HG02943 (cell line): Measurements from ENCODE around the gene CHSY1.
"Not testable (repeated sequence)": the region's sequence is repeated elsewhere in the genome, so short reads cannot be mapped to it uniquely, and the experiment has no call there.

ENCODE experiments used
- ATAC-seq: cut with Tn5 transposase; IDR thresholded peaks from one replicate; pipeline ENCODE4 v1.9.1; 2021; ENCODE audit warnings: mild to moderate bottlenecking, low read depth, moderate library complexity; ENCODE audit not compliant: unreplicated experiment

Gene CHSY1

DNA sequence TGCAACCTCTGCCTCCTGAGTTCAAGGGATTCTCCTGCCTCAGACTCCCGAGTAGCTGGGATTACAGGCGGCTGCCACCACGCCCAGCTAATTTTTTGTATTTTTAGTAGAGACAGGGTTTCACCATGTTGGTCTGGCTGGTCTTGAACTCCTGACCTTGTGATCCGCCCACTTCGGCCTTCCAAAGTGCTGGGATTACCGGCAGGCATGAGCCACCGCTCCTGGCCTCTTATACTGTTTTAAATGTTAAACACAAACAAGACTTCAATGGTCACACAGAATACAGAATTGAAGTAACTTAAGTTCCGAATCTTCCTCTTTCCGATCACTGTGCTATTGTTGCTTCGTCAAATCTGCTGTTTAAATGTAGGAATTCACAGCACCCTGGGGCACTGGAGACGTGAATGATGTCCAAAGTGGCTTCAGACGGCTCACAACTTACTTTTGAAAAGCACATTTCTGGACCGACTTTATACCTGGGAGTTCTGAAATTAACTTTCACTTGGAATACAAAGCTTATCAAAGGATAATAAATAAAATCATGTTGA is 125.9 kb downstream of the CHSY1 start:
- ATAC-seq: not testable (repeated sequence)
